Measurements from ENCODE around the gene PDGFB. TPM values are rescaled to one million over a fixed set of nuclear protein-coding genes. Genes with fewer than 3 reads are reported as not detected.

The PDGFB gene
- total and polyA plus RNA-seq, 2 donors (not counting 1 experiment from before 2014, with no cell fraction given): 0.04 TPM; not detected in 1

GRCh38 chr22:39230261-39231196, 14.3 kb downstream of the PDGFB start:
- intact Hi-C loops (cut with micrococcal nuclease): no loop called here
- Histone ChIP-seq H3K9me3 (ENCODE audit: control extremely low read depth in 1 of 3, control insufficient read depth in 2 of 3, insufficient read depth in 1 of 3, low read length in 2 of 3) (peaks cover 0 to 27% (median 0%) of the 10 kb centered on the region in 3 donors), H3K27ac (ENCODE audit: low read length in 2 of 2) (no peak overlapping the region), H3K79me2 (ENCODE audit: control insufficient read depth, insufficient read depth, low read length) (no peaks in the 10 kb centered on the region), H3K9ac (ENCODE audit: low read length) (no peak overlapping the region), H4K20me1 (ENCODE audit: control insufficient read depth, insufficient read depth, low read length, poor library complexity, severe bottlenecking) (no peaks in the 10 kb centered on the region), H2AFZ (ENCODE audit: insufficient read depth, low read depth, low read length, poor library complexity, severe bottlenecking) (no peak overlapping the region), H3K4me3 (ENCODE audit: control extremely low read depth in 1 of 5, extremely low read depth in 1 of 5, insufficient read depth in 1 of 5, low read depth in 2 of 5, low read length in 4 of 5) (no peak overlapping the region), H3K4me1 (ENCODE audit: control insufficient read depth in 2 of 2, insufficient read depth in 2 of 2, low read length in 2 of 2) (peaks cover 24 to 29% of the 10 kb centered on the region in 2 donors), H3K27me3 (replicated peaks in 1 of 4; ENCODE audit: control extremely low read depth in 1 of 4, control insufficient read depth in 3 of 4, insufficient read depth in 4 of 4, low read length in 3 of 4) (peaks cover 0 to 78% (median 32%) of the 10 kb centered on the region in 4 experiments), H3K36me3 (replicated peaks in 1 of 2; ENCODE audit: control extremely low read depth in 1 of 2, control insufficient read depth in 1 of 2, extremely low read depth in 1 of 2, insufficient read depth in 2 of 2, low read length in 1 of 2) (no peaks in the 10 kb centered on the region), H3K4me2 (replicated peaks; ENCODE audit: low read depth, low read length, poor library complexity, severe bottlenecking) (no peak overlapping the region)
- no peak overlapping the region for H3K27ac Mint-ChIP-seq
- peaks cover 14% of the 10 kb centered on the region for H3K4me1 Mint-ChIP-seq
- peaks cover 62% of the 10 kb centered on the region for H3K27me3 Mint-ChIP-seq
- ATAC-seq (ENCODE audit: low read depth) (no peak), DNase-seq (no peak)
- H3K4me3 Mint-ChIP-seq: no peak overlapping the region
- POLR2A ChIA-PET: interaction anchor here (0.5 to 0.6 kb wide), 3 partner anchors 28 to 149 kb away, joined by 4 to 6 read pairs (median 5); no protein-coding TSS in a partner anchor
- whole genome bisulfite sequencing (ENCODE audit: insufficient coverage): 10% methylated on average over 30 of the region's 30 CpGs
- TF ChIP-seq, protein P1, sequence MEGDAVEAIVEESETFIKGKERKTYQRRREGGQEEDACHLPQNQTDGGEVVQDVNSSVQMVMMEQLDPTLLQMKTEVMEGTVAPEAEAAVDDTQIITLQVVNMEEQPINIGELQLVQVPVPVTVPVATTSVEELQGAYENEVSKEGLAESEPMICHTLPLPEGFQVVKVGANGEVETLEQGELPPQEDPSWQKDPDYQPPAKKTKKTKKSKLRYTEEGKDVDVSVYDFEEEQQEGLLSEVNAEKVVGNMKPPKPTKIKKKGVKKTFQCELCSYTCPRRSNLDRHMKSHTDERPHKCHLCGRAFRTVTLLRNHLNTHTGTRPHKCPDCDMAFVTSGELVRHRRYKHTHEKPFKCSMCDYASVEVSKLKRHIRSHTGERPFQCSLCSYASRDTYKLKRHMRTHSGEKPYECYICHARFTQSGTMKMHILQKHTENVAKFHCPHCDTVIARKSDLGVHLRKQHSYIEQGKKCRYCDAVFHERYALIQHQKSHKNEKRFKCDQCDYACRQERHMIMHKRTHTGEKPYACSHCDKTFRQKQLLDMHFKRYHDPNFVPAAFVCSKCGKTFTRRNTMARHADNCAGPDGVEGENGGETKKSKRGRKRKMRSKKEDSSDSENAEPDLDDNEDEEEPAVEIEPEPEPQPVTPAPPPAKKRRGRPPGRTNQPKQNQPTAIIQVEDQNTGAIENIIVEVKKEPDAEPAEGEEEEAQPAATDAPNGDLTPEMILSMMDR (IDR thresholded peaks at IDR 0.05): no peak
- TF ChIP-seq EZH2 (IDR thresholded peaks at IDR 0.05; ENCODE audit: borderline replicate concordance, insufficient read depth, low read depth, low read length, poor library complexity, severe bottlenecking): no peak
- CTCF ChIA-PET: no interaction called here
- H3K9me3 Mint-ChIP-seq (ENCODE audit: insufficient read depth): no peaks in the 10 kb centered on the region

All from B cell (primary cell).